ENCODE data around the gene RNU1-1.
"Not testable (repeated sequence)": the region's sequence is repeated elsewhere in the genome, so short reads cannot be mapped to it uniquely, and the experiment has no call there.

Gene RNU1-1

GRCh38 chr1:16491056-16491675 is 22.9 kb downstream of the RNU1-1 start:
- DNase-seq, result no peak

- DNase-seq, result not testable (repeated sequence)
Observed at GRCh38 chr1:16489195-16489880, 24.7 kb downstream of the RNU1-1 start.

GRCh38 chr1:16487011-16487410 is 27.1 kb downstream of the RNU1-1 start:
- DNase-seq, result not testable (repeated sequence)

DNA sequence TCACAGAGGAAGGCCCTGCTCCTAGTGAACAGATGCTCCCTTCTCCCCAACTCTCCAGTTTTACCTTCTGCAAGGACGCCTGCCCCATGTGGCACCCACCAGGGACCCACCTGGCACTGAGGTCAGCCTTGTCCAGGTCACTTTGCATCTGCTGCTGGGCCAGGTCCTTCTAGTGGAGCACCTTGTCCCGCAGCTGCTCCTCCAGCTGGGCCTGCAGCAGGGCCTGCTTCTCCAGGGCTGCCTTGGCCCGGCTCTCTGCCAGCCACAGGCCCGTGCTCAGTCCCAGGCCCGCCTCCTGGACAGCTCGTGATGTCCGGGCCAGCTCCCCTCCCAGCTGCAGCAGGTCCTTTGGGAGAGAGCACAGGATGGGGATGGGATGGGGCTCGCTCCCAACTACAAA is 27.8 kb downstream of the RNU1-1 start:
- DNase-seq, result not testable (repeated sequence)

GRCh38 chr1:16484931-16485330 is 29.2 kb downstream of the RNU1-1 start:
- no peak for DNase-seq

GRCh38 chr1:16484501-16484835 is 29.6 kb downstream of the RNU1-1 start:
- DNase-seq, result no peak

GRCh38 chr1:16483639-16484500 is 30.2 kb downstream of the RNU1-1 start:
- not testable (repeated sequence) for DNase-seq

- DNase-seq, result not testable (repeated sequence)
Observed at GRCh38 chr1:16483146-16483545, 30.9 kb downstream of the RNU1-1 start.

GRCh38 chr1:16478091-16478490 is 36.0 kb downstream of the RNU1-1 start:
- DNase-seq, result no peak

GRCh38 chr1:16475771-16476770 is 38.0 kb downstream of the RNU1-1 start:
- DNase-seq, result not testable (repeated sequence)

DNA sequence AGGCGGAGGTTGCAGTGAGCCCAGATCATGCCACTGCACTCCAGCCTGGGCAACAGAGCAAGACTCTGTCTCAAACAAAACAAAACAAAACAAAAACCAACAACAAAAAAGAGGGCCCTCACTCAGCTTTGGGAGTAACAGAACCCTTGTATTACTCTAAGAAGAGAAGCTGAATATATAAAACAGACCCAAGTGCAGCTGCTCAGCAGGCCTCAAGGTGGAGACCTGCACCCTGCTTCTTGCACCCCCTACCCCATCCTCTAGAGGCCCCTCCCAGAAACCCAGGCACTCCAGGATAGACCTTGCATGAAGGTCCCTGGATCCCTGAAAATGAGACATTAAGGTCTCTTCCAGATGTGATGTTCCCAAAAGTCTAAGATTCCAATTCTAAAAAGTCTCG is 39.2 kb downstream of the RNU1-1 start:
- not testable (repeated sequence) for DNase-seq

- no peak for DNase-seq
Observed at GRCh38 chr1:16474166-16474800, 39.8 kb downstream of the RNU1-1 start.

DNA sequence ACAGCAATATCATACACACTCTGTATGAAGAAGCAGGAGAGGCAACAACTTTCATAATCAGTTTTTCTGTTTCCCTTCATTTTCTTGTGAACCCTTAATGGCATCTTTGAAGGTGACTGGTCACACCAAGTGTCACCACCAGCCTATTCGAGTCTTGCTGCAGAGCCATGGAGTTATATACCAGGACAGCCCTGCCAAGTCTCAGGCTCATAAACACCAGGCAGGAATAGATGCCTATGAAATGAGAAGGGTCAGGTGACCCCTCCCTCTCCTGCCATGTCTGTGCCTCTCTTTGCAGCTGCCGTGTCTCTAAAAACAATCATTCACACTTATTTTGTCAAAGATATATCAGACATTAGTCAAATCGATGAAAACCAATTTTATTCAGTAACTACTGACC is 45.5 kb downstream of the RNU1-1 start:
- no peak for DNase-seq

DNA sequence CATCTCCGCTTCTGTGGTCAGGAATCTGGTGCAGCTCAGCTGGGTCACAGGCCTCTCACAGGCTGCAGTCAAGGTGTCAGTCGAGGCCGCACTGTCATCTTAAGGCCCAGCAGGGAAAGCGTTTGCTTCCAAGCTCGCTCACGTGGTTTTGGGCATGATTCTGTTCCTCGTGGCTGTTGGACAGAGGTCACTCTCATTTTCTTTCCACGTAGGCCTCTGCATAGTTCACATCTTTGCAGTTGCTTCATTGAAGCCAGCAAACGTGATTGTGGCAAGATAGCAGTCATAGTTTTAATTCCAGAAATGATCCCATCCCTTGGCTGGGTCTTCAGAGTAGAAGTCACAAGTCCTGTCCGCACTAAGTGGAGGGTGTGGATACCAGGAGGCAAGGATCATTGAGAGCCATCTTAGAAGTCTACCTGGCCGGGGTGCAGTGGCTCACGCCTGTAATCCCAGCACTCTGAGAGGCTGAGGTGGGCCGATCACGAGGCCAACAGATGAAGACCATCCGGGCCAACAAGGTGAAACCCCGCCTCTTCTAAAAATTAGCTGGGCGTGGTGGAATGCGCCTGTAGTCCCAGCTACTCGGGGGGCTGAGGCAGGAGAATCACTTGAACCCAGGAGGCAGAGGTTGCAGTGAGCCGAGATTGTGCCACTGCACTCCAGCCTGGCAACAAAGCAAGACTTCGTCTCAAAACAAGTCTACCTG is 49.0 kb downstream of the RNU1-1 start:
- no peak for DNase-seq

All from DMS153 (cell line).